Germinal center (tissue), 1 donor: Measurements from ENCODE around the gene FBXO45.
"Not testable (repeated sequence)": the region's sequence is repeated elsewhere in the genome, so short reads cannot be mapped to it uniquely, and the experiment has no call there.

Experiments used
- DNase-seq: peaks from one replicate; pipeline ENCODE4 v3.0.0; 2012; ENCODE audit warnings: mixed read lengths, low spot score

FBXO45 gene

DNA sequence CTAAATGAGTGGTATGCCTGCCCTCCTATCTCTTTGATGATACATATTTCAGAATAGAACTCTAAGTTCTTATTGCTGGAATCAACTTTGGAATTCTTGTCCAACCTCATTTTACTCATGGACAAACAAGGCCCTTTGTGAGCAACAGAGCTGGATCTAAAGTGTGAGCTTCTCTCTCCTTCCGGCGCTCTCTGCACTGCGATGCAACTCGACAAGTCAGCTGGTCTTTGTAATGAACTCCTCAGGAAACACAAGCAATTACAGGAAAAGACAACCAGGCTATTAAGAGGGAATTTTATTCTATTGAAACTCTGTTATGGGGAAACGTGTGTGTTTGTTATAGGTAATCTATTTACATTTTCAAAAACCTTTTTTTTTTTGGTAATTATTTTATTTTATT lies 50.8 kb downstream of the FBXO45 start:
- no peak for DNase-seq

DNA sequence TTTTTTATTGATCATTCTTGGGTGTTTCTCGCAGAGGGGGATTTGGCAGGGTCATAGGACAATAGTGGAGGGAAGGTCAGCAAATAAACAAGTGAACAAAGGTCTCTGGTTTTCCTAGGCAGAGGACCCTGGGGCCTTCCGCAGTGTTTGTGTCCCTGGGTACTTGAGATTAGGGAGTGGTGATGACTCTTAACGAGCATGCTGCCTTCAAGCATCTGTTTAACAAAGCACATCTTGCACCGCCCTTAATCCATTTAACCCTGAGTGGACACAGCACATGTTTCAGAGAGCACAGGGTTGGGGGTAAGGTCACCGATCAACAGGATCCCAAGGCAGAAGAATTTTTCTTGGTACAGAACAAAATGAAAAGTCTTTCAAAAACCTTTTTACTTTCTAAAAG lies 51.2 kb downstream of the FBXO45 start:
- DNase-seq: not testable (repeated sequence)

DNA sequence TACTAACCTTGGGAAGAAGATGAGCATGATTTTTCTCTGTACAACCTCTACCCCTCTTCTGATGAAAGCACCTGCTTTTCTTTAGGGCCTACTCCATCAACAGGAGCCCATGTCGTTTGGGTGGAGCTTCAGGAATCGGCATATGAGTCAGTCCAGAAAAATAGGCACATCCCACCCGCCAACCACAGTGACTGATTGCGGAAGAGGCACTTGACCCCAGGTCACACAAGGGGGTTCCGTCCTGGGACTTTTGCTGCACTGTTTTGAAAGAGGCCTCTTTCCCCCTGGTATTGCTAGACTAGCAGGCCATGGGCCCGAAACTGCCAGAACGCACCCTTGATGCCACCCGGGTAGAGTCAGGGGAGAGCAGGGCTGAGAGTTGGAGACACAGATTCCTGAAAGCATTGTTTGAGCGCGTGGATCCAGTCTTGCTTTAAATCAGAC lies 51.7 kb downstream of the FBXO45 start:
- DNase-seq: no peak

DNA sequence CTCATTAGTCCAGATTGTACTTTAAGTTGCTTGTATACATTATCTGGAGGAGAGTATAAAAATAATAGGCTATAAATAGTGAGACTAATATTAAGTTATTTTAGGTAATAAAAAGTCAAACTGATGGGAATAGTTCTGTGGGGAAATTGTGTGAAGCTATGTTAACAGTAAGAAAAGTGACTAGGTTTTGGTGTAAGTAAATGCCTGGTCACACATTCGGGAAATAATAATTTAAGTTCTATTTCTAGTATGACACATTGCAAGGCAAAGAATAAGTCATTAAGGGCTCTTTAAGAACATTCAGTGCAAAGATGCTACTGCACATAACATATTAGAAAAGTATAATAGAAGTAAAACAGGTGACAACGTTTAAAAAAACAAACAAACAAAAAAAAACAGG lies 52.2 kb downstream of the FBXO45 start:
- DNase-seq: no peak

DNA sequence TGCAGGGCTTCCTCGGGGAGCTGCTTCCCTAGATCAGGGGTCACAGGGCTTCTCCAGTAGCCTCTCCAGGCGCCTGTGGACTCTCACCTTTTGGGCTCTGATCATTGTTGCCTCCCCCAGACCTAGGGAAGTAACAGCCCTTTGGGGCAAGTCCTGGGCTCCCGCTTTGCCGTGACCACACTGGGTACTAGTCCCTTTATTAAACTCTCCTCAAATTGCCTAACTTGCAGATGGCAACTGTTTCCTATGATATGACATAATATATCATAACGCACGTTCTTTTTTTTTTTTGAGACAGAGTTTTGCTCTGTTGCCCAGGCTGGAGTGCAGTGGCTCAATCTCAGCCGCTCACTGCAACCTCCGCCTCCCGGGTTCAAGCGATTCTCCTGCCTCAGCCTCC lies 53.2 kb downstream of the FBXO45 start:
- DNase-seq: no peak

DNA sequence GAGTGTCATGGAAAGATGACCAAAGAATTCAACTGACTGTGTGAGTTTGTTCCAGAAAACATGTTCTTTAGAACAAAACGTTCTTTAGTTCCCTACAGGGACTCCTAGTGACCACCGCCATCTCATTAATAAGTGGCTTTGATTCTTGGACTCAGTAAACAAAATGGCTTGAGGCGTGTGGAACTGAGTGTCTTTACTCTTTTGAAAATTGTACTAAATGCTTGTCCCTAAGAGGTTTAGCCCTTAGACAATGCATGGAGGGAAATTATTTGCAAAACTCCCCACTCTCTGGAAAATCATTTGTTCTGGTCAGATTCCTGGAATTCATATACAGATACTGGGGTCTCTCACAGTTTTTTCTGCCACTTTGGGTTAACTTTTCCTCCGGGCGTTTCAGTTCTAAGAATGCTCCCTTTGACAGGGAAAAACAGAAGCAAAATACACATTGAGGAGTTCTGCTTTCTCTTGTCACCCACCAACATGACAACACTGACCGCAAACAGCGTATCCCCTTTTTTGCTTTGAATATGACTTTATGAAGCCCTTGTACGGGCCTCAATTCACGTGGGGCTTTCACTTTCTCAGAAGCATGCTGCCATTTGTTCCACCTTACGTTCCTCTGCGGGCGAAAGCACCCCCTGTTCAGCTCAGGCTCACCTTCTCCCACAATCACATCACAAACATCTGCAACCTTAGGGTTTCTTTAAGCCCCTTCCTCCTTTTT lies 55.8 kb downstream of the FBXO45 start:
- no peak for DNase-seq

DNA sequence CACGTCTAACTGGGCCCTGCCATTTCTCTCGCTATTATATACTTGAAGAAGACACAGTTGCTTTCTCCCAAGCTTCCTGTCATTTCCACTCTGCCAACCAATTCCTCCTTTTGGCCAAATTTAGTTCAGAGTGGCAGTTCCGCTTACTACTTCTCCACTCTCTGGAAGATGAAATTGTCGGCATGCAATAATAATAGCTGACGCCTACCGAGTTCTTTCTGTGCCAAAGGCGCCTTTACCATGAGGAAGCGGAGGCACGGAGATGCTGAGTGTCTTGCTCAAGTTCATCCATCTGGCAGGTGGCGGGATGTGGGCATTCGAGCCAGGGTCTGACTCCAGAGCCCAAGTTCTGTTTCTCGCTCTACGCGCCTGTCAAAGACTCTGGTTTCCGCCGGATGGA lies 56.4 kb downstream of the FBXO45 start:
- no peak for DNase-seq

DNA sequence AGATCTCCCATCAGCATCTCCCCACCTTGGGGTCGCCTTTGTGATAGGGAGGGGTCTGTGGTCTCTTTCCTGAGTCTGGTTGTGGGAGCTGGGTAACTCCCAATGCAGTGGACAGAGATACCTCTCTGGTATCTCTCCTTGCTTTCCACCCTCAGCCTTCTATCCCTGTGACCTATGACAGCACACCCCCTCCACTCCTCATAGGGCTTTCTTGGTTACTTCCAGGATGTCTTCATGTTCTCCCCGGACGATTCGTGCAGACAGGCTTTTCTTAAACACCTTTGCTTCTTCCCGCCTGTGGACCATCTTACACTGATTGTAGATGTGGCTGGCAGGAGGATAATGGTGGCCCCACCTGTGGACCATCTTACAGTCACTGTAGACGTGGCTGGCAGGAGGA lies 56.9 kb downstream of the FBXO45 start:
- DNase-seq: no peak

DNA sequence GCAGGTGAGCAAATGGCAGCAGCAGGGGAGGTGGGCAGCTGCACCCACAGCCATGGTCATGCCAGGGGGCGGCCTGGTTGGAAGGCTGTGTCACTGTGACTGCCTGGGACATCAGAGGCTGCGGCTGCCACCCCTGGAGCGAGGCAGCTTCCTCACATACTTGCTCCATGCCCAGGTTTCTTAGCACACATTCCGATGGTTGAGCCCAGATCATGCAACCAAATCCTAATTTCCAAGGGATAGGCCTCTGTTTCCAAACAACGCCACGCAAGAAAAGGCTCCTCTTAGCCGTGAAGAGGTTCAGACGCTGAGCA lies 59.4 kb downstream of the FBXO45 start:
- DNase-seq: no peak

DNA sequence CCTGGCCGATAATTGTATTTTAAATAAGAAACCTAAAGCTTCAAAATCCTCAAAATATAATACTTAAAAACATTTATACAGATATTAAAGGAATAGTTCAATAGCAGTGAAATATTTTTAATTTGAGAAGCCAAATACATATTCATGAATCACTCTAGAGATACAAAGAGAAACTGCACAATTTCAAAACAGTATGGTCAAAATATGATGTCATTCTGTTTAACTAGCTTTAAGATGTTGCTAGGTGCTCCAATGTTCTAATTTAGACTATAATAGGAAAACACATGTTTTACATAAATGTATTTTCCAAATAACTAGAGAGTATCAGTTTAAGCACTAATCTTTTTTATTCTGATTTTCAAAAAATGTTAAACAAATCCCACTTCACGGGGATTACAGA lies 60.8 kb downstream of the FBXO45 start:
- DNase-seq: no peak

DNA sequence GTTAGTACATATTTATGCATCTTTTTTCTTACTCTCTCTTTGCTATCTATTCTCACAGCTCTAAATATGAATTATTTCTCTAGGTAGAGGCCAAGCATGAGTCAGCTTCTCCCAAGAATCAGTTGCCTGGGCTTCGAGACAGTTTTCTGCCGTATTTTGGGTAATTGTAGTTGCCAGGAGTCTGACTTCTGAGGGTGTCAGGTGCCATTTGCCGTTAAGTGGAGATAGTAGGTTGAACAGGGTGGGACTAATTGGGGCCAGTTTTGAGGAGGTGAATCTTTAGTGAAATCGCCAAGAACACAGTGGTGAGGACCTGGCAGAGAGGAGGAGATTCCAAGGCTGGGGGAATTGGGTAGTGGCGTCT lies 63.2 kb downstream of the FBXO45 start:
- DNase-seq: no peak

DNA sequence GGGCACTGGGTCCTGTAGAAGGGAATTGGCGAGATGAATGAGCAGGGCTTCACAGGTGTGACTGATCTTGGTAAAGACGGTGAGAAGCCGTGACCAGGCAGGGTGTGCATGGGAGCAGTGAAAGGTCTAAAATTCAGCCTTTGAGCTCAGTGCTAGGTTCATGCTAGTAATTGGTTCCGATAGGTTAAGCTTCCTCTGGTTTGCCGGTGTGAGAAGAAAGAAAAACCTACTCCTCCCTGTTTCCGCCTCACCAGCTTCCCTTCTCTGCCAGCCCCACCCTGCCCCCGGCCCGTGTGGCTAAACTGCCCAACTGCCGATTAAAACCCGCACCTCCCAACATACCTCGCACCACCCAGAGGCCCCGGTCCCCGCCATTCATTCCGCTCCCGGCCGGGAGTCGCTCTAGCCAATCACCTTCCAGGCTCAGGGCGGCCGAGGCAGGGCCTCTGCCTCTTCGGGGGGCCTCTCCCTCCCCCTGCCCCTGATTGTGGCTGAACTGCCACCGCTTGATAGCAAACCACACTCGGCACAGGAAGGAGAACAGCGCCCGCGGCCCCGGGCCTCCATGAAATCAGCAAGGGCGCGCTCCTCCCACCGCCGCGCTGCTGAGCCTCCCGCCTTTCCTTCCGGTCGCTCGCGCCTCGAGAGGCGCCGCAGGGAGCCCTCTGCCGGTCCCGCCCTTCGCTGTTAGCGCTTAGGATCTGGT lies 63.7 kb downstream of the FBXO45 start:
- peak; percentile 85 for DNase-seq

DNA sequence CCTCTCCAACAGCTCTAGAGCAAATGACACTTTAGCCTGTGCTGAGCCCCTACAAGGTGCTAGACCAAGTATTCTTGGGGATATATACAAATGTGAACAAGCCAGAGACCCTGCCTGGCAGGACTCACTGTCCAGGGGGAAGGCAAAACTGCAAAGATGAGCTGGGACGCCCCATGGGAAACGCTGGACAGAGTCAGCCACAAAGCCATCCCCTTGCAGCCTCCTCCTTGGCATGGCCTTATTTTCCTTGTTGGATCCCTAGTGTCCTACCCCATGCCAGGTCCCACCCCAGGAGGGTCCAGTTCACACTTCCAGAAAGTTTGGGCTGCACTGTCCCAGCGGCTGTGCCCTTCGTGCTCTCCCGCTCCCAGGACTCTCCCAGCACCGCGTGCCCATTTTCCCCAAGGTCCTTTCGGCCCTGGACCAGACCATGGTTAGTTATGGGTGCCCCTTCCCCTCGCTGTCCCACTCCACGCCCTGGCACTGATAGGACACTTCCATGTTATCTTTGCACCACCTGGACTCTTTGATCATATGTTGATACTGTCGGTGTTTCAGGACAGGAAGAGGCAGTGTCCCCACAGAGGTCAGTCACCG lies 65.2 kb downstream of the FBXO45 start:
- DNase-seq: no peak

DNA sequence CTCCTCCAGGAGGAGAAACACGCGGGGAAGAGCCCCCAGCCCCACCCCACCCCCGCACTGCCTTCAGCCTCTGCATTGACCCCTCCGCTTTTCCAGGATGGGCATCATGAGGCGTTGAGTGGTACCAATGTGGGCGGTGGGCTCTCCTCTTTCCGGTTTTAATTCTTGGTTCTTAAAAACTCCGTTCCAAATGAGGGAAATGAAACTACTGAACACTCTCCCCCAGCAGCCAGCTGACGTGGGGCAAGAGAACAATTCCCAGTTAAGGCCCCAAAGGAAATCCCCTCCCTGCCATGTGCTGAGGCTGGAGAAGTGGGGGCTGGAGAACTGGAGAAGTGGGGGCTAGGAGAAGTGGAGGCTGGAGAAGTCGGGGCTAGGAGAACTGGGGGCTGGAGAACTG lies 65.8 kb downstream of the FBXO45 start:
- peak; percentile 64 for DNase-seq

DNA sequence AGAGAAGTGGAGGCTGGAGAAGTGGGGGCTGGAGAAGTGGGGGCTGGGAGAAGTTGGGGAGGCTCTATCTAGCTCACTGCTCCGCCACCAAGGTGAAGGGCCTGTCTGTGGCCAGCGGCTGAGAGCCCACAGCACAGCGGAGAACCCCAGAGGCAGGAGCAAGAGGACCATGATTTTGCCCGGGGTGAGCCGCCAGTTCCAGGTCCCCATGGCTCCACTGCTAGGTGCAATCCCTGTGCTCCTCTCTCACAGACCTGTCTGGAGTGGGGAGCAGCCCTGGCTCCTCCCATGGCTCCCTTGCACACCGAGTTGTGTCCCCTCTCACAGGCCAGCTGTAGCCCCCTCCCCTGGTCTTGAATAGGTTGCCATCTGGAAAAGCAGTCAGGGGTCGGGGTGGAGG lies 66.4 kb downstream of the FBXO45 start:
- no peak for DNase-seq

DNA sequence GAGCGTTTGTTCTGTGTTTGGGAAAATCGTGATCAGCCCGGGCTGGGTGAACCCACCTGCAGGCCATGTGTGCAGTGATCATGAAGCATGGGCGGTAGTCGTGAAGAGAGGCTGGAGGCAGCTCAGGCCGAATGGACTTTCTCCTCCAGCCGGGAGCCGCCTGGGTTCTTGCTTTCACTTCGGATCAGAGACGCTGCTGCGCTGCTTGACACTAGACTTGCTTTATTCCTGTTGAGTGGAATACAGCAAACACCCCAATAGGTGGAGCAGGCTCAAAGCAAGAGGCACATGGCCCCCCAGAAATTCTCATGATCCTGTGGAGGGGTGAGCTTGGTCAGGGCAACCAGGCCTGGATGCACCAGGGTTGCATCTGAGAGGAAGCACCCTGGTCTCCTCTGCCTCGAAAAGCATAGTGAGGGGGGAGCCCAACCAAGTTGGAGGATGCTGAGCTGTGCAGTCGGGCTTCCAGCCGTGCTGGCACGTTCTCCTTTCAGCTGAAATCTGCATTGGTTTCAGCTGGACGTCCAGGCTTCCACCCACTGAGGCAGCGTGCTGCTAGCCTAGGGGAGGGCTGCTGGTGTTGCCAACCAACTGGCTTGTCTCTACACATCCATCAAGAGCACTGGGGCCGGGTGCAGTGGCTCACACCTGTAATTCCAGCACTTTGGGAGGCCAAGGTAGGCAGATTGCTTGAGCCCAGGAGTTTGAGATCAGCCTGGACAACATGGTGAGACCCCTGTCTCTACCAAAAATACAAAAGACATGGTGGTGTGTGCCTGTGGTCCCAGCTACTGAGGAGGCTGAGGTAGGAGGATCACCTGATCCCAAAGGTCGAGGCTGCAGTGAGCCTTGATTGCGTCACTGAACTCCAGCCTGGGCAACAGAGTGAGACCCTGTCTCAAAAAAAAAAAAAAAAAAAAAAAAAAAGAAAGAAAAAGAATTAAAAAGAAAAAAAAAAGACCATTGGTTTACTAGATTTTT lies 68.2 kb downstream of the FBXO45 start:
- no peak for DNase-seq

DNA sequence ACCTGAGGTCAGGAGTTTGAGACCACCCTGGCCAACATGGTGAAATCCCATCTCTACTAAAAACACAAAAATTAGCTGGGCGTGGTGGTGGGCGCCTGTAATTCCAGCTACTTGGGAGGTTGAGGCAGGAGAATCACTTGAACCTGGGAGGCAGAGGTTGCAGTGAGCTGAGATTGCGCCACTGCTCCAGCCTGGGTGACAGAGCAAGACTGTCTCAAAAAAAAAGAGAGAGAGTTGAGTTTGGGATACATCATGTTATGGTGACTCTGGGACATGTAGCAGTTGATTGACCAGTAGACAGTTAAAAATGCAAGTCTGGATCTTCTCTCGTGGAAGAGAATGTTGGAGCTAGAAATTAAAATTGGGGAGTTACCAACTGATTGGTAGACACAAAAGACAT lies 69.5 kb downstream of the FBXO45 start:
- not testable (repeated sequence) for DNase-seq
